ENCODE data around the gene MTSS2. TPM values are rescaled to one million over a fixed set of nuclear protein-coding genes. Genes with fewer than 3 reads are reported as not detected.

MTSS2 gene
- total RNA-seq: 1 to 10 TPM; 3.3 TPM

DNA sequence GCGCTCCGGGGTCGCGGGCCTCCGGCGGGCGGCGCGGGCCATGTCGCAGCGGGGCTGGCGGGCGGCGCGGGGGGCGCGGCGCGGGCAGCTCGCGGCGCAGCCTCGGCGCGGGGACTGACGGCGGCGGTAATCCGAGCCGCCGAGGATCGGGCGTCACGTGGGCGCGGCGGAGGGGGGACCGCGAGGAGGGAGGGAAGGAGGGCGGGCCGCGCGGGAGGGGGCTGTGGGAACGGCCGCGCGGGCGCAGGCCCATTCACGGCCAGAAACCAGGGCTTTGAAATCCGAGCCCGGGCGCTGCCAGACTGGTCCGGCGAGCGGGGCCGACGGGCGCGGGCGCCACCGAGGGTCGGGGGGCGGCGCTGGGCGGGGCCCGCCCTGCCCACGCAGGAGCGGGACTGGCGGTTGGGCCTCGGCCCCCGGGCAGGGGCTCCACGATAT, at the start of gene MTSS2:
MTSS2 (minus strand) TSS at position 116 of the 438 bp plus-strand sequence. CDS start 262 bp downstream, outside the sequence.
- H3K4me1 Mint-ChIP-seq: peaks cover 1% of the 10 kb centered on the region
- H3K4me3 Mint-ChIP-seq: peak within 1 kb of the TSS; percentile 27
- CTCF ChIA-PET: no interaction called here
- no peaks in the 10 kb centered on the region for H3K36me3 Mint-ChIP-seq (ENCODE audit: low read depth)
- H3K27me3 Mint-ChIP-seq: peaks cover 14% of the 10 kb centered on the region
- POLR2A ChIA-PET: interaction anchor here (0.9 kb wide), 1 partner anchor 57 kb away, joined by 3 read pairs; no protein-coding TSS in a partner anchor
- H3K9me3 Mint-ChIP-seq: no peaks in the 10 kb centered on the region
- no peak within 1 kb of the TSS for H3K27ac Mint-ChIP-seq
- no peak for DNase-seq

DNA sequence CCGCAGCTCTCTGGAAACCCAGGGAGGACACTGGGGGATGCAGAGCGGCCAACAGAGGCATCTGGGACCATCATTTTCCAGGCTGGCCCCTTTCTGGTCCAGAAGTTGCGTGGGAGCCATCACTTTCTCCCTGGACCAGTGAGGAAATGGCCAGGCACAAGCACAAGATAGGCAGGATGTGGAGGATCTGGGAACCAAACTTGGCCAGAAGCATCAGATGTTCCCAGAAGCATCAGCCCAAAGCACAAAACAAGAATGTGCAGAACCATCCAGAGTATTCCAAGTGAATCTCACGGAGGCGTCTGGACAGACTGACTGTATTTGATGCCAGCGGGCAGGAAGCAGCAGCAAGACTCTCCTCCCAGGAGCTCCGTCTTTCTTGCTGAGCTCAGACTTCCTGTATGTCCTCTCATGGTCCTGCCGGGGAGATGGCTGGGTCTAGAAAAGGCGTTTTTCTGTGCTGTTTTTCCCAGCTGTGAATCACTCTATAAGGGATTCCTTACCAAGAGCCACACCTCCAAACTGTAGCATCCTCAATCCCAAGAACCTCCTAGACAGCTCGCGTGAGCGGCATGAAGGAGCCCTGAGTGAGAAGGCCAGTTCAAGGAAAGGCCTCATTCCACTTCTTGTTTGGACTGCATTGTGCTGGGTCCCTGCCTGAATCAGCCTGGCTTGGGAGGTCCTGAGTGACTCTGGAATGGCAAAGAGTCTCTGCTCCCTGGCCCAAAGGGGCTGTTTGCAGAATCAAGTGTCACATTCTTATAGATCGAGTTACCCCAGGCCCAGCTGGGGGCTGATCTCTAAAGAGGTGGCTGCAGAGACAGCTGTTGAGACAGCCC, 49.5 kb upstream of the MTSS2 start:
- Mint-ChIP-seq H3K9me3 (no peaks in the 10 kb centered on the region), H3K4me3 (no peak overlapping the region), H3K36me3 (ENCODE audit: low read depth) (peaks cover 28% of the 10 kb centered on the region), H3K4me1 (peaks cover 48% of the 10 kb centered on the region), H3K27ac (peak overlapping the region; percentile 16), H3K27me3 (no peaks in the 10 kb centered on the region)
- no peak for DNase-seq
- POLR2A ChIA-PET: no interaction called here
- CTCF ChIA-PET: interaction anchor here (1.3 kb wide), 1 partner anchor 36 kb away, joined by 7 read pairs; no protein-coding TSS in a partner anchor

- Mint-ChIP-seq H3K9me3 (no peaks in the 10 kb centered on the region), H3K36me3 (ENCODE audit: low read depth) (peaks cover 32% of the 10 kb centered on the region), H3K4me3 (no peak overlapping the region), H3K4me1 (peaks cover 40% of the 10 kb centered on the region), H3K27ac (no peak overlapping the region), H3K27me3 (no peaks in the 10 kb centered on the region)
- CTCF ChIA-PET: interaction anchor here (1.3 kb wide), 1 partner anchor 37 kb away, joined by 7 read pairs; no protein-coding TSS in a partner anchor
- POLR2A ChIA-PET: no interaction called here
- no peak for DNase-seq
Measured at GRCh38 chr16:70734522-70735095, 48.8 kb upstream of the MTSS2 start.

DNA sequence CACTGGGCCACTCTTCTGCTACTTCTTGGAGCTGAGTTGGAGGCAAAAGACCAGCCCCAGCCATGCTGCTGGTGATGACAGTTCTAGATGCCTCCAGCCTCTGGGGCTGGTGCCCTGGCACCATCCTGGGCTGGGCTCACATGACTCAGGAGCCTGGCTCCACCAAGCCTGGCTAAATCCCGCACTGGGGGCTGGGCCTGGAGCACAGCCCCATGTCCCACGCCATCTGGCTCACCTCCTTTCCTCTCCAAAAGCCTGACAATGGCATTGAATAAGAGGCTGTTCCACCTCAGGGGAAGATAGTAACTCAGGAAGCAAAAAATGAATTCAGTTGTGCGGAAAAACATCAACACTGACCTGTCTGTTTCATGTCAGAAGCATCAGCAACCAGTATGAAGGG, 45.1 kb upstream of the MTSS2 start:
- Mint-ChIP-seq H3K27ac (no peak overlapping the region), H3K4me1 (peaks cover 4% of the 10 kb centered on the region), H3K36me3 (ENCODE audit: low read depth) (peaks cover 21% of the 10 kb centered on the region), H3K4me3 (no peak overlapping the region), H3K9me3 (no peaks in the 10 kb centered on the region), H3K27me3 (no peaks in the 10 kb centered on the region)
- CTCF ChIA-PET: no interaction called here
- POLR2A ChIA-PET: no interaction called here
- DNase-seq: no peak

DNA sequence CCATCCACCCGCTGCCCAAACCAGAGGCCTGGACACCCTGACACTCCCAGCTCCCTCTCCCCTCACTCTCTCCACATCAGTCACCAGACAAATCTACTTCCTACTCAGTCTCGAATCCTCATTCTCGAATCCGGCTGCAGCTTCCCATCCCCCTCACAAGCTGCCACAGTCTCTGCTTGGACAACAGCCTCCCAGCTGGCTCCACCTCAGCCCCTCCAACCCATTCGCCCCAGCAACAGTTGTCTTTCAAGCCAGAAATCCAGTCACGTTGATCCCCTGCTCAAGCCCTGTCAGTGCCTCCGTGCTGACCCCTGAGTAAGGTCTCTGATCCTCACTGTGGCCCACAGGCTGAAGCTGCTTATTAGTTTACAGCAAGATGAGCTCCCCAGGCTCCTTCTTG, 44.2 kb upstream of the MTSS2 start:
- Mint-ChIP-seq H3K36me3 (ENCODE audit: low read depth) (peaks cover 21% of the 10 kb centered on the region), H3K4me1 (no peaks in the 10 kb centered on the region), H3K27ac (no peak overlapping the region), H3K9me3 (no peaks in the 10 kb centered on the region), H3K4me3 (no peak overlapping the region), H3K27me3 (no peaks in the 10 kb centered on the region)
- no peak for DNase-seq
- CTCF ChIA-PET: no interaction called here
- POLR2A ChIA-PET: no interaction called here

- ChIA-PET CTCF (no interaction called here), POLR2A (interaction anchor here (1.1 kb wide), 1 partner anchor 22 kb away, joined by 3 read pairs; no protein-coding TSS in a partner anchor)
- peak overlapping the region; percentile 30 for H3K27ac Mint-ChIP-seq
- H3K4me3 Mint-ChIP-seq: no peak overlapping the region
- H3K27me3 Mint-ChIP-seq: no peaks in the 10 kb centered on the region
- peaks cover 16% of the 10 kb centered on the region for H3K36me3 Mint-ChIP-seq (ENCODE audit: low read depth)
- H3K9me3 Mint-ChIP-seq: no peaks in the 10 kb centered on the region
- no peaks in the 10 kb centered on the region for H3K4me1 Mint-ChIP-seq
- DNase-seq: no peak
Measured at GRCh38 chr16:70729292-70729691, 43.4 kb upstream of the MTSS2 start.

- no peaks in the 10 kb centered on the region for H3K9me3 Mint-ChIP-seq
- peaks cover 16% of the 10 kb centered on the region for H3K36me3 Mint-ChIP-seq (ENCODE audit: low read depth)
- no peak overlapping the region for H3K4me3 Mint-ChIP-seq
- no peak for DNase-seq
- ChIA-PET CTCF (no interaction called here), POLR2A (interaction anchor here (1.1 kb wide), 1 partner anchor 23 kb away, joined by 3 read pairs; no protein-coding TSS in a partner anchor)
- H3K27me3 Mint-ChIP-seq: no peaks in the 10 kb centered on the region
- no peaks in the 10 kb centered on the region for H3K4me1 Mint-ChIP-seq
- no peak overlapping the region for H3K27ac Mint-ChIP-seq
Measured at GRCh38 chr16:70728150-70728549, 42.3 kb upstream of the MTSS2 start.

DNA sequence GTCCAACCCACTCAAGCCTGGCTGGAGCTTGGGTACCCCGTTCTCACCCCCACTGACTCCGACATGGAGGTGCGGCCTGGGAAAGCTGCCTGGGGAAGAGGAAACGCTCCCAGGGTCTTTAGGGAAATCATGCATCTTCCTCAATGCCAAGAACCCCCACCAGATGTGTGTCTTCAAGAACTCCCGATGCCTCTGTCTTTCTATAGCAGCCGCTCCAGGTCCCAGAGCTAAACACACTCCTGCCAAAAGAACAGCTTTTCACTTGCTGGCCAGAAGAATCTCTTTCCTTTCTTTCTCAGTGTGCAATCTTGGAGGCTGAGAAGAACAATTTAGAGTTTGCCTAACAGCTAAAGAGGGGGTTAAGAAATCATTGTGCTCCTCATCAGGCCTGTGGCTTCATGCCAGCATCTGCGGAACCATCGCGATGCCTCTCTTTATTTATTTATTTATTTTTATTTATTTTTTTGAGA, 41.1 kb upstream of the MTSS2 start:
- Mint-ChIP-seq H3K27ac (no peak overlapping the region), H3K4me1 (no peaks in the 10 kb centered on the region), H3K27me3 (no peaks in the 10 kb centered on the region), H3K4me3 (no peak overlapping the region), H3K36me3 (ENCODE audit: low read depth) (peaks cover 15% of the 10 kb centered on the region), H3K9me3 (no peaks in the 10 kb centered on the region)
- no peak for DNase-seq
- POLR2A ChIA-PET: interaction anchor here (1.3 kb wide), 1 partner anchor 11 kb away, joined by 5 read pairs; no protein-coding TSS in a partner anchor
- CTCF ChIA-PET: interaction anchor here (0.6 kb wide), 1 partner anchor 152 kb away, joined by 3 read pairs; no protein-coding TSS in a partner anchor

GRCh38 chr16:70725912-70726828, 40.3 kb upstream of the MTSS2 start:
- CTCF ChIA-PET: no interaction called here
- no peaks in the 10 kb centered on the region for H3K4me1 Mint-ChIP-seq
- H3K36me3 Mint-ChIP-seq (ENCODE audit: low read depth): peaks cover 11% of the 10 kb centered on the region
- no peak for DNase-seq
- POLR2A ChIA-PET: interaction anchor here (1.3 to 1.7 kb wide), 2 partner anchors 12 kb away, joined by 4 to 5 read pairs; no protein-coding TSS in a partner anchor
- H3K4me3 Mint-ChIP-seq: no peak overlapping the region
- H3K27ac Mint-ChIP-seq: no peak overlapping the region
- H3K27me3 Mint-ChIP-seq: no peaks in the 10 kb centered on the region
- no peaks in the 10 kb centered on the region for H3K9me3 Mint-ChIP-seq

DNA sequence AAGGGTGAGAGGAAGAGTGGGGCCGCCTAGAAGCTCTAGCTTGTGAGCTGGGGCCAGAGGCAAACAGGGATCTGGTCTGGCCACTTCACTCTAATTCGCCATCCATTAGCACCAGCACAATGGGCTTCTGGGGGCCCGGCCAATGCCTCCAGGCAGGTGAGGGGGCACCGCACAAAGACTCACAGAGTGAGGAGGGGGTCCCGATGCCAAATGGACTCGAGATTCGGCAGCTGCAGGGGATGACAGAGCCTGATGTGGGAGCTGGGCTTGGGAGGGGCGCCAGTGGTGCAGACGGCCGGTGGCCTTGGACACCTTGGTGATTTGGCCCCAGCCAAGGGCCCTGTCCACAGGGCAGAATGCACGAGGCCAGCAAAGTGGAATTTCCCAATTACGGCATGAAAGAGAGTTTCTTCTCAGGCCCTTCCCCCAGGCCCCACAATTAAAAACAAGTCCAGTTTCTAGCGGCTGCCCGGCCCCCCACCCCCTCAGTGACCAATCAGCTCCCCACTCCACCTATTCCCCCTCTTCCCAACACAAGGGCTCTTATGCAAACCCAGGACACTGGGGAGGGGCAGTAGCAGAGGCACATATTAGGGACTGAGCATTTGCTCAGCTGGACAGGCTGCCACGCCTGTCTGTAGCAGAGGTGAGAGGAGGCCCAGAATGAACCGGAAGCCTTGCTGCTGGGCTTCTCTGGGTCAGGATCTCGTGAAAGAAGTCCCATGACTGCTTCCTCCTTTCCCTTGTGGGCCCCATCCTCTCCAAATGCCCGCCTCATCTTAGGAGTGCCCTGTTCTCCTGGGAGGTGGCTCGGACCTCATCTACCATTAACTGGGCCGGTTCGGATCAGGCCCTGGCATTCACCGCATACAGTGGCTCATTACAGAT, 39.4 kb upstream of the MTSS2 start:
- H3K36me3 Mint-ChIP-seq (ENCODE audit: low read depth): peaks cover 6% of the 10 kb centered on the region
- H3K9me3 Mint-ChIP-seq: no peaks in the 10 kb centered on the region
- CTCF ChIA-PET: no interaction called here
- DNase-seq: no peak
- POLR2A ChIA-PET: interaction anchor here (1.7 kb wide), 1 partner anchor 13 kb away, joined by 4 read pairs; no protein-coding TSS in a partner anchor
- H3K4me3 Mint-ChIP-seq: no peak overlapping the region
- no peaks in the 10 kb centered on the region for H3K4me1 Mint-ChIP-seq
- no peaks in the 10 kb centered on the region for H3K27me3 Mint-ChIP-seq
- no peak overlapping the region for H3K27ac Mint-ChIP-seq

GRCh38 chr16:70724146-70725023, 38.5 kb upstream of the MTSS2 start:
- H3K4me3 Mint-ChIP-seq: no peak overlapping the region
- no peaks in the 10 kb centered on the region for H3K9me3 Mint-ChIP-seq
- H3K27me3 Mint-ChIP-seq: no peaks in the 10 kb centered on the region
- POLR2A ChIA-PET: interaction anchor here (1.7 kb wide), 1 partner anchor 14 kb away, joined by 4 read pairs; no protein-coding TSS in a partner anchor
- no peaks in the 10 kb centered on the region for H3K4me1 Mint-ChIP-seq
- no peak overlapping the region for H3K27ac Mint-ChIP-seq
- CTCF ChIA-PET: no interaction called here
- H3K36me3 Mint-ChIP-seq (ENCODE audit: low read depth): peaks cover 3% of the 10 kb centered on the region
- DNase-seq: no peak
